AG09319 (cell line): Measurements from ENCODE around the gene BAG2.

Experiments used
- DNase-seq: peaks from one replicate; pipeline ENCODE4 v3.0.0-alpha.2; 2010; ENCODE audit warnings: low read depth; ENCODE audit errors: extremely low read depth
- CTCF ChIP-seq: IDR thresholded peaks from 2 replicates; pipeline ENCODE4 v1.5.1; 2011; ENCODE audit warnings: low read depth, mild to moderate bottlenecking, inconsistent platforms, low read length, moderate library complexity

BAG2 gene

GRCh38 chr6:57210060-57210459, 37.9 kb downstream of the BAG2 start:
- no peak for TF ChIP-seq CTCF
- DNase-seq: no peak

- TF ChIP-seq CTCF: no peak
Observed at GRCh38 chr6:57215260-57215659, 43.1 kb downstream of the BAG2 start.

GRCh38 chr6:57216235-57217101, 44.3 kb downstream of the BAG2 start:
- DNase-seq: no peak
- no peak for TF ChIP-seq CTCF

More at GRCh38 chr6:57215260-57215659, 43.1 kb downstream of the BAG2 start:
- DNase-seq: no peak

DNA sequence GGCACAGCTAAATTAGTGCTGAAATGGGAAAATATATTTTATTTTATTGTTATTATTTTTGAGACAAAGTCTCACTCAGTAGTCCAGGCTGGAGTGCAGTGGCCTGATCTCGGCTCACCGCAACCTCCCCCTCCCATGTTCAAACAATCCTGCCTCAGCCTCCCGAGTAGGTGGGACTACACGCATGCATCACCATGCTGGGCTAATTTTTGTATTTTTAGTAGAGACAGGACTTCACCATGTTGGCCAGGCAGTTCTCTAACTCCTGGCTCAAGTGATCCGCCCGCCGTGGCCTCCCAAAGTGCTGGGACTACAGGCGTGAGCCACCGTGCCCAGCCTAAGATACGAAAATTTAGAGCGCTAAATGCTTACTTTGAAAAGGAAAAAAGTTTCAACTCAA, 45.1 kb downstream of the BAG2 start:
- TF ChIP-seq CTCF: no peak
- no peak for DNase-seq

DNA sequence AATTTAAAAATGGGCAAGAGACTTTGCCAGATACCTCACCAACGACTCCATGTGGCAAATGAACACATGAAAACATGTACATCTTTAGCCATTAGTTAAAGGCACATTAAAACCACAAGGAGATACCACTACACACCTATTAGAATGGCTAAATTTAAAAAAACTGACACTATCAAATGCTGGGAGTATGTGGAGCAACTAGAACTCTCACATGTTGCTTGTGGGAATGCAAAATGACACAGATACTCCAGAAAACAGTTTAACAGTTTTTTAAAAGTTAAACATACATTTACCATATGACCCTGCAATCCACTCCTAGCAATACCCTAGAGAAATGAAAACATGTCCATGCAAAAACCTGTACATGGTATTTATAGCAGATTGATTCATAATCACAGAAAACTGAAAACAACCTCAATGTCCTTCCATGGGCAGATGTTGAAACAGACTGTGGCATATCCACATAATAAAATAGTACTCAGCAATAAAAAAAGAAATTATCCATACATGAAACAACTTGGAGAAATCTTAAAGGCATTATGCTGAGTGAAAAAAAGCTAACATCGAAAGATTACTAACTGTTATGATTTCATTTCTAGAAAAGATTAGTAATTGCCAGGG, 48.1 kb downstream of the BAG2 start:
- TF ChIP-seq CTCF: no peak

GRCh38 chr6:57221191-57221935, 49.2 kb downstream of the BAG2 start:
- TF ChIP-seq CTCF: peak; percentile 36
- no peak for DNase-seq

More for the DNA sequence above, 48.1 kb downstream of the BAG2 start:
- DNase-seq: no peak
